Measurements from ENCODE around the gene GATA1.

DNA sequence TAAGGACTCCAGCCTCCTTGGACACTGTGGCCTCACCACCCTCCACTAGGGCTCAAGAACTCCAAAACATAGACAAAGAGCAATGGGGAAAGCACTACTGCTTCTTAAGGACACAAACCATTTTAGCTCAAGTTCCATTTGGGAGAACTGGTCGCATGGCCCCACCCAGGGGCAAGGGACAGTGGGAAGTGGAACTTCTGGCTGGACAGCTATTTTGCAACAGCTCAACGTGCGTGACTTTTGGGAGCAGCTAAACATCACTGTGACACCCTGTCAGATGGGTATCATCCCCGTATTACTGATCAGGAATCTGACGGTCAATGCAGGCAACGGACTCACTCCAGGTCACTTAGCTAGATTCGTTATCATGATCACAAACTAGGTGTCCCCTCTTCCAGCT lies 33.9 kb upstream of the GATA1 start:
- TF ChIP-seq GATA2 (IDR thresholded peaks at IDR 0.05; ENCODE audit: low read depth, low read length) (no peak), GATA3 (IDR thresholded peaks at IDR 0.05; ENCODE audit: low read depth, low read length) (no peak)

All from SH-SY5Y (cell line).